ENCODE data around the gene ZC3H10.

Gene ZC3H10

GRCh38 chr12:56103066-56103711 lies 14.9 kb upstream of the ZC3H10 start:
- no peak for DNase-seq

- DNase-seq: no peak
Measured at GRCh38 chr12:56103823-56104108, 14.3 kb upstream of the ZC3H10 start.

GRCh38 chr12:56104109-56104814 lies 13.8 kb upstream of the ZC3H10 start, which contains the start of gene PA2G4:
TSS of gene PA2G4 (plus strand) at chr12:56104559. CDS start at chr12:56104738, 179 bp downstream.
- peak; percentile 100 for DNase-seq

- peak; percentile 60 for DNase-seq
Measured at GRCh38 chr12:56104815-56105608, 13.1 kb upstream of the ZC3H10 start.

GRCh38 chr12:56105609-56105902 lies 12.5 kb upstream of the ZC3H10 start:
- no peak for DNase-seq

GRCh38 chr12:56107242-56107641 lies 10.8 kb upstream of the ZC3H10 start:
- DNase-seq: no peak

DNA sequence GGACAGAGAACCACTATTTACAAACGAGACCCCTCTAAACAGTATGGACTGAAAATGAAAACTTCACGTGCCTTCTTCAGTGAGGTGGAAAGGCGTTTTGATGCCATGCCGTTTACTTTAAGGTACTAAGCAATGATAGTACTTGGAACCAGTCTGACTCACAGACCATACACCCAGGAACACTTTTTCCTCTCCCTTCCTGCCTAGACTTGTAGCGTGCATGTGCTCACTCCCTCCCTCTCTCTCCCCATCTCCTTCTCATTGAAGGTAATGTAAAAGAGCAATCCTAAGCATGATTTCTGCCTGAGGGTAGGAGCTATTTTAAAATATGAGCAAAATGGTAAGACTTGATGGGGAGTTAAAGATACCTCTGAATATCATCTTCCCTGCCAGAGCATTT lies 7.5 kb upstream of the ZC3H10 start:
- no peak for DNase-seq

DNA sequence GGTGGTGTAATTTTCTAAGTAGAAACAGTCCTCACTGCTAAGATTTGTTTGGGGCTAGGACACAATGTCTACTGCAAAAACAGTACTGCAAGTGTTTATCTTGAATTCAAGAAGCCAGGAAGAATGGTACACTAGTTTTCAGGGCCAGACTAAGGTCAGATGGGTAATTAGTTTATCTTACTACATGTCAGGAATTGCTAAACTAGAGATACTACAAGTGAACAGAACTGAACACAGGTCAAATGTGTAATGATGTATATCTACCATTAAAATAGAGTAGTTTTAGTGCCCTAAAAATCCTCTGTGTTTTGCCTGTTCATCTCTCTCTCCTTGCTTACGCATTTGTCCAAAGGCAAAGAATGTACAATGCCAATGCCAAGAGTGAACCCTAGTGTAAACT lies 4.0 kb upstream of the ZC3H10 start:
- DNase-seq: no peak

DNA sequence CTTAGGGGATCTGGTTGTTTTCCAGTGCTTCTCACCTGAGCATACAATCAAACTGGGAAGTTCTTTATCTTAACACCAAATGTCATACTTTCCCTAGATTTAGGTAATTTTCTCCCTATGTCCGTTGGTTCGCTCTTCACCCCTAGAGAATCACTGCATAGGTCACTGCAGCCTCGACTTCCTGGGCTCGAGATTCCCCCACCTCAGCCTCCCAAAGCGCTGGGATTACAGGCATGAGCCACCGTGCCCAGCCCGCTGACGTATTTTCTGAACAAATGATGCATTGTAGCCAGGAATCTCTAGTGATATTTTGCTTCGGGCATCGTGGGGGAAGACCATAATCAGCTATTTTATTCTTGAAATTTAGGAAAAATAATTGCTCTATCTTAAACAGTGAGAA lies 2.7 kb upstream of the ZC3H10 start:
- peak; percentile 64 for DNase-seq

DNA sequence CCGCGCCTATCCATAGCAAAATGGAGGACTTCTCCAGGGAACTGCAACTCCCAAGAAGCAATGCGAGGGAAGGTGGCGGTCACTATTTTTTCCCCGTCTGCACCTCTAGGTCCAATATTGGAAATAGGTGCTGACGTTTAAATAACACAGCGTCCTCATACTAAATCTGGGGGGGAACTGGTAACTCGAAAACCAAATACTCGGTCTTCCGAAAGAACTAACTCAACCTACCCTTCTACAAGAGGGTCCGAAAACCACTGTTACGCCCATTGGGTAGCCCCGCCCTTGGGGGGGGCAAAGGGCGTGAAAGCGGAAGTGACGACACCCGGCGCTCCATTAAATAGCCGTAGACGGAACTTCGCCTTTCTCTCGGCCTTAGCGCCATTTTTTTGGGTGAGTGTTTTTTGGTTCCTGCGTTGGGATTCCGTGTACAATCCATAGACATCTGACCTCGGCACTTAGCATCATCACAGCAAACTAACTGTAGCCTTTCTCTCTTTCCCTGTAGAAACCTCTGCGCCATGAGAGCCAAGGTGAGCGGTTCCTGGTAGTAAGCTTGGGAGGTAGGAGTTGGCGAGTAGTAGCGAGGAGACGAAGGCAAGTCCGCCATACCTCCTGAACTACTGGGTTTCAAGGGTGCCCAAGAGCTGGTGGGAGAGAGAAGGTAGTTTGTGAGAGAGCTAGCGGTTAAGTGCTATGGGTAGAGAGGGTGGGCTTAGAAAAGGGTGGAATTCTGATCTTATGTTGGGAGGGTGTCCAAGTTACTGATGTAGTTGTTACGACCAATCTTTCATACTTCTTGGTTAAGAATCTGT lies 1.6 kb upstream of the ZC3H10 start, which contains the start of gene RPL41:
RPL41 (plus strand) TSS at position 367 of the 815 bp plus-strand sequence.
- peak; percentile 98 for DNase-seq

DNA sequence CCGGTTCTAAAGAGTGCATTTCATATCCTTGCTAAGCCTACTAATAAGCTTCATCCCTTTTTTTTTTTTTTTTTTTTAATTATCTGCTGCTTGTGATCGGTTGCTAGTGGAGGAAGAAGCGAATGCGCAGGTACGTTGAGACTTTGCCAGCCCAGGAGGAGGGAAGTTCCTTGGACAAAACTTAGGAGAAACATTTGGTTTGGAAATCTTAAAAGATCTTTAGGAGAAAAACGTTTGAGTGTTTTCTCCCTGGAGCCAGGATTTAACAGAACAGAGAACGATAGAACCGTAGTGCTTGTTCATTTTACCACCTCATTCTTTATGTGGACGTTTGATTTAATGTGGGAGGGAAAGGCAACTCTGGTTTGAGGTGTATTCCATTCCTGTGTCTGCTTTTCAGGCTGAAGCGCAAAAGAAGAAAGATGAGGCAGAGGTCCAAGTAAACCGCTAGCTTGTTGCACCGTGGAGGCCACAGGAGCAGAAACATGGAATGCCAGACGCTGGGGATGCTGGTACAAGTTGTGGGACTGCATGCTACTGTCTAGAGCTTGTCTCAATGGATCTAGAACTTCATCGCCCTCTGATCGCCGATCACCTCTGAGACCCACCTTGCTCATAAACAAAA lies 872 bp upstream of the ZC3H10 start:
- DNase-seq: peak; percentile 50

GRCh38 chr12:56118688-56119357 lies 757 bp downstream of the ZC3H10 start:
- peak; percentile 57 for DNase-seq

GRCh38 chr12:56119361-56119796 lies 1.3 kb downstream of the ZC3H10 start:
- DNase-seq: peak; percentile 95

DNA sequence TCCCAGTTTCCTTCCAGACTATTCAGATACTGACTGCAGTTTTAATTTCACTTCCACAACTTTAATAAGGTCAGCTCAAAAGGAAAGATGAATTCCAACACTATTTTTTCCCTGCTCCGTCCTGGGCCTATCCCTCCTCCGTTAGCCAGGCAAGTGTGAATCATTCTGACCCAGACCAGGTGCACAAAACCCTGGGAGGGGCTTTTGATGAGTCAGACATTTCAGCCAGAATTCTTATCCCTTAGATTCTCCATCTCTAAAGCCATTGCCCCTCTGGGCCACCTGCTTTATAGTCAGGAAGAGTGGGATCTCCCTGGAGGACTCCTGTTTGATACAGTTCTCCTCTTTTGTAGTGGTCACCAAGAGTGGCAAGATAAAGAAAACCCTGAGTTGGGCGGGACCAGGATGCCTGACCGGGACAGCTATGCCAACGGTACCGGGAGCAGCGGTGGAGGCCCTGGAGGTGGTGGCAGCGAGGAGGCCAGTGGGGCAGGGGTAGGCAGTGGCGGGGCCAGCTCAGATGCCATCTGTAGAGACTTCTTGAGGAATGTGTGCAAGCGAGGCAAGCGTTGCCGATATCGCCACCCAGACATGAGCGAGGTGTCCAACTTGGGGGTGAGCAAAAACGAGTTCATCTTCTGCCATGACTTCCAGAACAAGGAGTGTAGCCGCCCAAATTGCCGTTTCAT lies 2.2 kb downstream of the ZC3H10 start:
- no peak for DNase-seq

- no peak for DNase-seq
Measured at GRCh38 chr12:56121204-56121870, 3.3 kb downstream of the ZC3H10 start.

DNA sequence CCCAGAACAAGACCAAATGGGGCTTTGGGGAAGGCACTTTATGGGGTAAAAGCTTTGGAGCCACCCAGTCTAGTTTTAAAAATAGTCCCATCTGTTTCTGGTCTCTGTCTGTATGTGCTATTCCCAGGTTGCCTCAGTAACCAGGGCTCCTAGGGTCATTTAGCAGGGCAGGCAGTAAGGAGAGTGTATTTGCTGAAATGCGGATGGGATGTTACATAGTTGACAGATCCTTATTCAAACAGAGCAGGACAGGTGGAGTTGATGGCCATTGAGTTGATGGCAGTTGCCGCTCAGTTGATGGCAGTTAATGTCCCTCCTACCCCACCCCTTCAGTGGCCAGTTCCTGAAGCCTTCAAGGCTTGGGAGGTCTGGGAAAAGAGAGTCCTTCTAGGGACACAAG lies 4.6 kb downstream of the ZC3H10 start:
- peak; percentile 94 for DNase-seq

DNA sequence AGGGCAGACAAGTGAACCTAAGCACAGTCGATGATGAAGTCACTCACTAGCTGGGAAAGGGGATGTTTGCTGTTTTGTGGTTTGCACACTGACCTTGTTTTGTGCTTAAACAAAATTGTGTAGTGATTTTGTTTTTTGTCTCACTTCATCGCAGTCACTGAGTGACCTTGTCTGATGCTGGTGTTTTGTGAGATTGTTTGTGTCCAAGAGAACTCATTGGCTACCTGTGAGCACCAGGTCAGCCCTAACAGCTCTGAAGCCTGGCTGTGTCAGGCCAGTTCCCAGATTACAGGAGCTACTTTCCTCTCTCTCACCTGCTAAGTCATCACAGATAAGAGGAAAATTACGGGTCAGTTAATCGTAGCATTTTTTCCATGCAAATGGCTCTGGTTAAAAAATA lies 6.1 kb downstream of the ZC3H10 start:
- no peak for DNase-seq

GRCh38 chr12:56126732-56127239 lies 8.7 kb downstream of the ZC3H10 start:
- DNase-seq: no peak

- no peak for DNase-seq
Measured at GRCh38 chr12:56127485-56127887, 9.4 kb downstream of the ZC3H10 start.

- peak; percentile 100 for DNase-seq
Measured at GRCh38 chr12:56127888-56128669, 10.0 kb downstream of the ZC3H10 start, which contains the start of gene ESYT1. TSS of gene ESYT1 (plus strand) at chr12:56128267. CDS start at chr12:56128320, 53 bp downstream.
